Fibroblast of the conjunctiva (primary cell): ENCODE results near the gene PGAM1.
"Not testable (repeated sequence)": the region's sequence is repeated elsewhere in the genome, so short reads cannot be mapped to it uniquely, and the experiment has no call there.

Experiments
- DNase-seq: peaks from one replicate; pipeline ENCODE4 v3.0.0-alpha.2; 2010; ENCODE audit warnings: low read depth

Gene PGAM1

GRCh38 chr10:97407952-97408248 lies 18.1 kb upstream of the PGAM1 start:
- DNase-seq: no peak

- DNase-seq: no peak
Observed at GRCh38 chr10:97408496-97408992, 17.4 kb upstream of the PGAM1 start.

DNA sequence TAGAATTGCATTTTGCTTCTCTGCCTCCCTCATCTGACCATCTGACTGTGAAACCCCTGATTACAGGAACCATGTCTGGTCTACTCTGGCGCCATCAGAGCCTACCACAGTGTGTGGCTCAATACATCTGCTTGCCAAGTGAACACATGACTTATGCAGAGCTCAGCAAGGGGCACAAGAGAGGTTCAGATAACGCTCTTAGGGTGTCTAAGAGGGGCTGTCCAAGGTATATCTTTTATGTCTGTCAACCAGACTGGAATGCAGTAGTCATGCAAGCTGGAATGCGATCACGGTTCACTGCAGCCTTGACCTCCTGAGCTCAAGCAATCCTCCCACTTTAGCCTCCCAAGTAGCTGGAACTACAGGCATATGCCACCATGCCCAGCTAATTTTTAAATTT lies 14.6 kb upstream of the PGAM1 start:
- DNase-seq: no peak

- no peak for DNase-seq
Observed at GRCh38 chr10:97412891-97413304, 13.1 kb upstream of the PGAM1 start.

- DNase-seq: no peak
Observed at GRCh38 chr10:97416565-97416964, 9.4 kb upstream of the PGAM1 start.

GRCh38 chr10:97423757-97424098 lies 2.3 kb upstream of the PGAM1 start:
- not testable (repeated sequence) for DNase-seq

DNA sequence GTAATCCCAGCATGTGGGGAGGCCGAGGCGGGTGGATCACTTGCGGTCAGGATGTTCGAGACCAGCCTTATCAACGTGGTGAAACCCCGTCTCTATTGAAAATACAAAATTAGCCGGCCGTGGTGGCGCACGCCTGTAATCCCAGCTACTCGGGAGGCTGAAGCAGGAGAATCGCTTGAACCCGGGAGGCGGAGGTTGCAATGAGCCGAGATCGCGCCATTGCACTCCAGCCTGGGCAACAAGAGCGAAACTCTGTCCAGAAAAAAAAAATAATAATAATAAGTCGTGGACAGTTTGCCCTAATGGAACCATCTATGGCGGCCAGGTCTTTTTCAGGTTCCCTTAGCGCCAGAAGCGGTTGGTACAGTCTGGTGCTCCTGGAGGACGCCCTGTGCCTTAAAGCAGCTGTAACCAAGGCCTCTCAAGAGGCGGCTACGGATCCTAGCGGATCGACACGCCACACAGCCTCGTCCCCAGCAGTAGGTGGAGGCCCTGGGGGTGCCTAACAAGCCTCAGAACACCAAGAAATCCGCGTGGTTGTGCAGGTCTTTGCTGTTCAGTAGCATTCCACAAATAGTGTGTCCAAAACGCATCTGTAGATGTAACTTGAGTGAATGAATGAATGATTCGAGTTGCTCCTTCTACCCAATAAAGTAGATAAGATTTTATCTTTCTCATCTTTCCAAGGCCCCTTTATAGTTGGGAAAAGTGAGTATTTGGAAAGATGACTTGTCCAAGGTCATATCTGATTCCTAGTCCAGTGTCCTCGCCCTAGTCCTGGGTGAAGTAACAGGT lies 982 bp downstream of the PGAM1 start:
- DNase-seq: no peak

DNA sequence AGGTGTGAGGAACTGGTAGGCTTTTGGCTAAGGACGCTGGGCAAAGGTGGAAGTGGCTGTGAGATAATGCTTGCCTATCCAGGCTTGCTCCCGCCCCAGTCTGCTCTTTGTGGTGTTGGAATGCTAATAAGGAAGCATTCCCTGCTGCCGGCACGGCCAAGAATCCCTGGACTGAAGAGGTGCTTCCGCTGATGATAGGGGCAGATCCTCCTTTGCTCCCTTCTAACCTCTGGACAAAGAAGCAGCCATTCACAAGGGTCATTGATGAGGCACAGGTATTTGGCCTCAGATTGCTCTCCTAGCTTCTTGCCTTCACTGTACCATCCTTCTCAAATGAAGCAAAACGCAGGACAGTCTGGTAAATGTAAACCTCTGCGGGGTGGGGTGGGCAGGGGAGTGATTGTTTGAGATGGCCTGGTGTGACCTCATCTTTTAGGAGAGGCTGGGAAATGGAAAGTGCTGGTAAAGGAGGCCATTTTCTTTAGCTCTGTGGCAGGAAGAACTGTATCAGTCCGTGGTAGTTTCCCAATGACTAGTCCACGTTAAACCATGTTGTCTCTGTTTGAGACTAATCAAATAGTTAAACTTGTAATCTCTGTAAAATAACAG lies 1.7 kb downstream of the PGAM1 start:
- no peak for DNase-seq

DNA sequence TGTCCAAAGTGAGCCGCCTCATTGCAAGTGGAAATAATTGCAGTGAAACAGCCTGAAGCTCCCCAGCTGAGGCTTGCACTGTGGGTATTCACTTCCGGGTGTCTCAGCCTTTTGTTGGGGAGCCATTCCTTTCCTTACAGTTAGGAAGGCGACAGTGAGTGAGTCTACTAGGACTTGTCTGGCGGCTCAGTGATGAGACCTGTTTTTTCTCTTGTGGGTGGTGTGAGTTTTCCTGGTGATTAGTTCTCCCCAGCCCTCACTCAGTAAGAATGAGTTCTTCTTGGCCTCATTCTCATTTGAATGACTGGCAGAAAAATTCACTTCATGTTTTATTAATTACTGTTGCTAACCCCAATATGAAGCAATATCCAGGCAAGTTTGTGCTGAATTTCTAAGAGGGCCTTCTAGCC lies 2.6 kb downstream of the PGAM1 start:
- DNase-seq: no peak

DNA sequence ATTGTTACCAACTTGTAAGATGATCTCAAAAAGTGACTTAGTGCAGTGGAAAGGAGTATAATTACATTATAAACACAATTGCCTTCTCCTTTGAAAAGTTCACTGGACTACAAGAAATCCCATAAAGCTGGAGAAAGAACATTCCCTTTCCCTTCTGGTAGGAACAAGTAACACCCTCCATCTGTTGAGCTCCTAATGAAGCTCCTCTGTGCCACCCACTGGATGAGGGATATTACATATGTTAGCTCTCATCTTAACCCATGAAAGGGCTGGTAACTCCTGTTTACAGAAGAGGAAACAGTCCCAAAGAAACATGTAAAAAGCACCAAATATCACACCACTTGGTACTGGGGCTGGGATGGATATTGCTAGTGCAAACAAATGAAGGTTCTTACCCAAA lies 8.1 kb downstream of the PGAM1 start:
- no peak for DNase-seq

- DNase-seq: no peak
Observed at GRCh38 chr10:97434557-97434956, 8.6 kb downstream of the PGAM1 start.

DNA sequence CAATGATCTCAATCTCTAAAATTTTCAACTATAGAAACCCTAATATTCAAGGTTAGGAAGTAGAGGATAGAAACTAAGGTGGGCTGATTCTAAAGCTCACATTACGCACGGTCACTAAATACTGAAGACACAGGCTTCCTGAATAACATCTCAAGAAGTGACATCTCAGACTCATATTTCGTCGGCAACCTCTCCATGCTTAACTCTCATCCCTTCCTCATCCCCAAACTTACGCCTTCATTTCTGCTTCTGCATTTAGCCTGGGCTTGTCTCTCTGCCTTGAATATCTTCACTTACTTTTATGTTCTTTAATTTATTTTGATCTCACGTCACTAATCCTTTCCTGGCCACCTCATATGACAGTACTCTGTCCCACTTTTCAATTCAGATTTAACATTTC lies 9.2 kb downstream of the PGAM1 start:
- DNase-seq: no peak

DNA sequence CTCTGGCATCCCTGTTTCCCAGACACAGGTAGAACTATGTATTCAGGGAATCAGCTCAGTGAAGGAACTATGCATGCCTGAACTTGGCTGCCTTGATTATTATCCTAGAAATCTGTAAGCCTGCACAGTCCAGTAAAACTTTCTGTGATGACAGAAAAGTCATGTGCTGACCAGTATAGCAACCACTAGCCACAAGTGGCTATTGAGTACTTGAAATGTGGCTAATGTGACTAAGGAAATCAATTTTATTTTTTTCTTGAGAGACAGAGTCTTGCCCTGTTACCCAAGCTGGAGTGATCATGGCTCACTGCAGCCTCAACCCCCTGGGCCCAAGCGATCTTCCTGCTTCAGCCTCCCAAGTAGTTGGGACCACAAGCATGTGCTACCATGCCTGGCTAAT lies 16.3 kb downstream of the PGAM1 start:
- no peak for DNase-seq

DNA sequence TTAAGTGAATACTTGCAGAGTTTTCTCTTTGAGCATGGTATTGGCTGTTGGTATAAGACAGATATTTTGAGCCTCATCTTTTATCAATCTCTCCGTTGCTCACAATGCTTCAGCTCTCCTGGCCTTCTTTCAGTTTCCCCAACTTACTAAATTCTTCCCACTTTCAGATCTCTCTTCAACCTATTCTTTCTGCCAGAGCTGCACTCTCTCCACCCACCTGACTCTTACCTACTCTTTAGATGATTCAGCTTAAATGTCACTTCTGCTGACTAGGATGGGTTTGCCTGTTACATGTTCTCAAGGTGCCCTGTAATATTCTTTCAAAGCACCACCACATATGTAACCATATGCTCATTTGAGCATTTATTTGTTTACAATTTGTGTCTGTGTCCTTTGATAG lies 18.2 kb downstream of the PGAM1 start:
- no peak for DNase-seq

GRCh38 chr10:97445357-97445721 lies 19.3 kb downstream of the PGAM1 start:
- DNase-seq: no peak

DNA sequence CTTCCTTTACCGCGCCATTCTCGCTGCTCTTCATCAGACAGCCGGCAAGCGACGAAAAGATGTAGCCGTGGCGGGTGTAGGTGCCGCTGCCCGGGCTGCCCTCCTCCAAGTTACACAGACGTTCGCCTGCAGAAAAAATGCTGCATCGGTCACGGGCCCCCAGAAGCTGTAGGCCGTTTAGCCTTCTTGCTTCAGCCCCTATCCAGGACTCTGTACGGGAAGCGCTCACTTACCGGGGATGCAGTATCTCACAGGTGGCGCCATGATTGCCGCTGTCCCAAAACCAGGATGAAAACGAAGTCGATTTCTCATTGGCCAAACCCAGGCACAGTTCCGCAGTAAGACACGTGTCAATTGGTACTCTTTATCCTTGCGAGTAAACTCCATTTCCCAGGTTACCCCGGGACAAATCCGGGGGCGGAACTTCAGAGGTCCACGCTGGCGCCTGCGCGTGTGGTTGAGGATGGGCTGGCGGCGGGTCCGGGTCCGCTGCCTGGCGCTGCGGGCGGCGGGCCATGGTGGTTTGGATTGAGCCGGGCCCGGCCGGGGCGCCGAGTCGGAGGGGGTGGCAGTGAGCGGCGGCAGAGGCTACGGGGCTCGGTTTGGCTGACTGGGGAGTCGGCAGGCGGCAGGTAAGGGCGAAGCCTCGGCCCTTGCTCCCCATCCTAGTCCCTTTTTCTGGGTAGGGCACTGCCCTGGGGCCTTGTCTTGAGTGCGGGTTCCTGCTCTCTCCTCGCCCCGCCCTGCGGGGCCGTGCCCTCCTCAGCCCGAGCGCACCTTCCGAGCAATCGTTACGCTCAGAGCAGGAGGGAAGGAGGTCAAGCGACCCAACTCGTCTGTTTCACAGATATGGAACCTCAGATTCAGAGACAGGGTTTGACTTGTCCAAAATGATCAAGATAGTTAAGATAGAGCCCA lies 20.0 kb downstream of the PGAM1 start, which contains the start of the genes EXOSC1 and ZDHHC16:
Gene EXOSC1 (minus strand): TSS at position 285 of the 918 bp plus-strand sequence. CDS start 21 bp downstream, at position 264.
Gene ZDHHC16 (plus strand): TSS at position 454 of the 918 bp plus-strand sequence. CDS start 5,501 bp downstream, outside the sequence.
- DNase-seq: peak; percentile 90

DNA sequence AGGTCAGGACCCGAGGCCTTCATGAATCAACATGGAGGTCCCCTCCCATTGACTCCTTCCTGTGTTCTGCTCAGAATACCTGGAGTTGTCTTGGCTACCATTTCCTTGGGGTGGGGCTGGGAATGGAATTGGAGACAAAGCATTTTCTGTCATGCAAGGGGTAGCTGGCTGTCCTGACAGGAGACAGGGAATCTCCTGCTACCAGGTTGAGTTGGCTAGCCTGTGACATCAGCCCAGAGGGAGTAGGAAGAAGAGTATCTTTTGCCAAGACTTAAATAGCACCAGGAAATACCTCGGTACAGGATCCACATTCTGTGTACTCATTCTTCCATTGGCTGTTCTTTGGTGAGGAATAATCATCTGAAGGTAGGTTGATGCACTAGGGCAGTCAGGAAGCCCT lies 24.8 kb downstream of the PGAM1 start:
- no peak for DNase-seq

- DNase-seq: no peak
Observed at GRCh38 chr10:97451605-97452004, 25.6 kb downstream of the PGAM1 start.

GRCh38 chr10:97452352-97452751 lies 26.4 kb downstream of the PGAM1 start:
- DNase-seq: no peak

GRCh38 chr10:97454330-97455036 lies 28.5 kb downstream of the PGAM1 start:
- DNase-seq: peak; percentile 26

DNA sequence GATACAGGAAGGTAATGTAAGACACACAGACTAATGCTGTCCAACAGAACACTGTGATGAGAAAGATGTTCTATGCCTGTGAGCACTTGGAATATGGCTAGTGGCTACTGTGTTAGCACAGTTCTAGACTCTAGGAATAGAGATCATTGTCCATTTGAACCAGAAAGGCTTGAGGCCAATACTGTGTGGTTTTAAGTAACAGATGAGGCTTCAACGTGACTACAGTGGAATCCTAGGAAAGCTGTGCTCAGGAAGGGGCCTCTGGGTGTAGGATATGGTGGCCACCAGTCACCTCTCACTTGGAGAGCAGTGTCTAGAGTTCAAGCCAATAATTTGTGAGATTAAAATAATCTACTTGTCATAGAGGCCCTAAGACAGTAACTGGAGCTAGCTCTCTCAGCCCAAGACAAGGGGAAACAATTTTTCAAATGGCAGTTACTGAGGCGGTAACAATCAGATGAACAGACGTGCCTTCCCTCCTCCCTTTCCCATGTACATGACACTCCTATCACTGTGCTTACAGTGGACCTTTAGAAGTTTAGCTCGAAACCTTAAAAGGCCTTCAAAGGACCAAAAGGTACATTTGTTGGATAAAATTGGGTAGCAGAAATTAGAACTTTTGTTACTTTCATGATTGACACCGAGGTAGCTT lies 30.2 kb downstream of the PGAM1 start:
- DNase-seq: no peak

DNA sequence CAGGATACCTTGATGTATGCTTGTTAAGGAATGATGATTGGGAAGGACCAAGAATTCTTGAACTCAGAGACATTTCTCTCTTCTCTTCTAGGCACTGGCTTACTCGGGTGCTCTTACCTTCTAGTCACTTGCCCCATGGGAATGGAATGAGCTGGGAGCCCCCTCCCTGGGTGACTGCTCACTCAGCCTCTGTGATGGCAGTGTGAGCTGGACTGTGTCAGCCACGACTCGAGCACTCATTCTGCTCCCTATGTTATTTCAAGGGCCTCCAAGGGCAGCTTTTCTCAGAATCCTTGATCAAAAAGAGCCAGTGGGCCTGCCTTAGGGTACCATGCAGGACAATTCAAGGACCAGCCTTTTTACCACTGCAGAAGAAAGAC lies 30.7 kb downstream of the PGAM1 start:
- DNase-seq: no peak
